Uterus (tissue), 4 donors: ENCODE results near the gene TAS2R16. TPM values are rescaled to one million over a fixed set of nuclear protein-coding genes. Genes with fewer than 3 reads are reported as not detected.

Experiments
- DNase-seq, 2 donors: peaks; one replicate each; pipeline ENCODE4 v3.0.0-alpha.2; 2019 to 2020
- H3K27ac ChIP-seq, 2 donors: fragments of 200-600 bp; sonication (generic); 1 replicate in 1 of 2; 2 replicates in 1 of 2; pipeline ENCODE4 v1.5.1; 2016 to 2018
- H3K27me3 ChIP-seq, 2 donors: fragments of 200-600 bp; sonication (generic); one replicate each; pipeline ENCODE4 v1.5.1; 2018 to 2019; ENCODE audit warnings: control low read depth in 1 of 2
- H3K36me3 ChIP-seq, 2 donors: fragments of 200-600 bp; sonication (generic); one replicate each; pipeline ENCODE4 v1.5.1; 2019; ENCODE audit warnings: control low read depth in 1 of 2
- H3K4me1 ChIP-seq, 2 donors: fragments of 200-600 bp; sonication (generic); one replicate each; pipeline ENCODE4 v1.5.1; 2018 to 2019; ENCODE audit warnings: control low read depth in 1 of 2
- H3K4me3 ChIP-seq, 2 donors: fragments of 200-600 bp; sonication (generic); 1 replicate in 1 of 2; 2 replicates in 1 of 2; pipeline ENCODE4 v1.5.1; 2018 to 2019; ENCODE audit warnings: mild to moderate bottlenecking in 1 of 2
- H3K9me3 ChIP-seq, 2 donors: fragments of 200-600 bp; sonication (generic); one replicate each; pipeline ENCODE4 v1.5.1; 2019; ENCODE audit warnings: control low read depth in 1 of 2
- CTCF ChIP-seq, 4 experiments: fragments of 200-600 bp in 2 of 4; fragments of 450-650 bp in 2 of 4; sonication (generic) in 2 of 4; IDR thresholded peaks; one replicate each; pipeline ENCODE4 v1.5.1; 2016 to 2019; ENCODE audit warnings: antibody characterized with exemption in 4 of 4, mild to moderate bottlenecking in 2 of 4, moderate library complexity in 1 of 4
- POLR2A ChIP-seq, 2 donors: fragments of 450-650 bp; IDR thresholded peaks; one replicate each; pipeline ENCODE4 v1.6.1; 2016; ENCODE audit warnings: antibody characterized with exemption in 2 of 2, mild to moderate bottlenecking in 1 of 2, moderate library complexity in 1 of 2
- intact Hi-C: fragments of 100-400 bp; cut with DNase I; formaldehyde crosslinking; loops from one replicate; pipeline ENCODE4 v1.15.1; 2023; ENCODE audit warnings: low total_unique reads
- total RNA-seq, 4 donors: library from RNA; depleted of rRNA in 3 of 4; stranded (reverse); fragments of >200 nt in 3 of 4; gene quantifications; one replicate each; pipeline versions ENCODE4 v1.1.0 to v1.2.4, GENCODE V29; 2014 to 2023
- donor health status: DM: yes; HTN: yes; CAD: no.

The TAS2R16 gene
- total RNA-seq, 4 donors from 2014 or later = not detected

GRCh38 chr7:122983261-122983660 lies 12.2 kb downstream of the TAS2R16 start:
- DNase-seq = no peak
- H3K4me1 ChIP-seq = no peaks in the 10 kb centered on the region
- intact Hi-C loops = no loop called here
- no peak overlapping the region for H3K27ac ChIP-seq
- H3K36me3 ChIP-seq = no peaks in the 10 kb centered on the region
- H3K27me3 ChIP-seq = peaks cover 0 to 3% of the 10 kb centered on the region in 2 donors
- H3K9me3 ChIP-seq = no peaks in the 10 kb centered on the region
- TF ChIP-seq POLR2A (IDR thresholded peaks at IDR 0.05) (no peak), CTCF (IDR thresholded peaks at IDR 0.05) (no peak)
- H3K4me3 ChIP-seq = no peak overlapping the region

DNA sequence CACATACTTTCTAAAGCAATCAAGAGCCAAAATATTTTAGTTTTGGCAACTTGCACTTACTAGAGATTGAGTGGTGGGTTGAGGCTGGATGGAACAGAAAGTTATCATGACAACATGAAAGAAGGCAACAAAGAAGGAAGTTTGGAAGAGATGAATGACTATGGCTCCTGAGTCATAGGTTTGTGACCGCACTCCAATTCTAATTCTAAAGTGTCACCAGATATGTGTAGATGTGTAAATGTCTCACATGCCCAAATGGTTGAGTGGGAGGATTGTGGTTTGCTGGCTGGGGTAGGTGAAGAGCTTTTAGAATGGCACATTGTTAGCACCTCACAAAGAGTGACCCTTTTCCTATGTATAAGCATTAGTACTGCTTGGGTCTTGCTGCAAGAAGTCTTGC lies 20.2 kb downstream of the TAS2R16 start:
- no peak for DNase-seq
- H3K27ac ChIP-seq = no peak overlapping the region
- no peaks in the 10 kb centered on the region for H3K36me3 ChIP-seq
- TF ChIP-seq CTCF (IDR thresholded peaks at IDR 0.05) (no peak), POLR2A (IDR thresholded peaks at IDR 0.05) (no peak)
- H3K9me3 ChIP-seq = no peaks in the 10 kb centered on the region
- intact Hi-C loops = no loop called here
- no peaks in the 10 kb centered on the region for H3K4me1 ChIP-seq
- H3K27me3 ChIP-seq = peaks cover 0 to 3% of the 10 kb centered on the region in 2 donors
- H3K4me3 ChIP-seq = no peak overlapping the region

GRCh38 chr7:122974229-122974628 lies 21.3 kb downstream of the TAS2R16 start:
- no peaks in the 10 kb centered on the region for H3K36me3 ChIP-seq
- no peak overlapping the region for H3K27ac ChIP-seq
- DNase-seq = no peak
- H3K4me1 ChIP-seq = no peaks in the 10 kb centered on the region
- no peaks in the 10 kb centered on the region for H3K27me3 ChIP-seq
- no peak overlapping the region for H3K4me3 ChIP-seq
- no peaks in the 10 kb centered on the region for H3K9me3 ChIP-seq
- TF ChIP-seq POLR2A (IDR thresholded peaks at IDR 0.05) = no peak
- TF ChIP-seq CTCF (IDR thresholded peaks at IDR 0.05) = no peak
- intact Hi-C loops = no loop called here

DNA sequence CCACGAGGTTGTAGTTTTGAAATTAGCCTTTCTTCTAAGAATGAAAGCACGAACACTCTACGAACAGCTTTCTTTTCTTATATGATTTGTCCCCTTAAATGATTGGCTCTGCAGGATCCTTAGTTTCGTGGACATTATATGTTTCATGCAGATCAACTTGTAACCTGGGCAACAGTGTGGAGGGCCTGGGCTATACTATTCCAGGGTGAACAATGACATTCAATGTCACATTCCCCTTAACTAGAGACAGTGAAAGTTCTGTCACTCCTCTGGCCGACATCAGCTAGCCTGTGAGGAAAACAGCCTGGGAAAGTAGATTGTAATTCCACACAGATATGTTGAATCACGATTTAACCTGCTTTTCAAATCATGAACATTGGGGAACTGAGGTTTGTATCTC lies 23.4 kb downstream of the TAS2R16 start:
- Histone ChIP-seq H3K27me3 (no peaks in the 10 kb centered on the region), H3K4me3 (no peak overlapping the region), H3K27ac (no peak overlapping the region), H3K4me1 (no peaks in the 10 kb centered on the region), H3K9me3 (no peaks in the 10 kb centered on the region), H3K36me3 (no peaks in the 10 kb centered on the region)
- intact Hi-C loops = no loop called here
- no peak for DNase-seq
- no peak for TF ChIP-seq POLR2A (IDR thresholded peaks at IDR 0.05)
- no peak for TF ChIP-seq CTCF (IDR thresholded peaks at IDR 0.05)

- Histone ChIP-seq H3K9me3 (no peaks in the 10 kb centered on the region), H3K27ac (no peak overlapping the region), H3K4me3 (no peak overlapping the region), H3K27me3 (no peaks in the 10 kb centered on the region), H3K4me1 (no peaks in the 10 kb centered on the region), H3K36me3 (no peaks in the 10 kb centered on the region)
- no peak for TF ChIP-seq CTCF (IDR thresholded peaks at IDR 0.05)
- no peak for TF ChIP-seq POLR2A (IDR thresholded peaks at IDR 0.05)
- no peak for DNase-seq
- intact Hi-C loops = no loop called here
These were observed 24.5 kb downstream of the TAS2R16 start for GRCh38 chr7:122970740-122971725.
